ENCODE results near the gene CERK.

GRCh38 chr22:46775850-46776826 lies 38.1 kb upstream of the CERK start:
- TF ChIP-seq CTCF (conservative IDR thresholded peaks at IDR 0.05 in 1 of 2, IDR thresholded peaks at IDR 0.05 in 1 of 2; ENCODE audit: extremely low read depth in 1 of 2, insufficient read depth in 1 of 2, low read depth in 1 of 2, low read length in 2 of 2): no peak
- TF ChIP-seq EZH2 (IDR thresholded peaks at IDR 0.05; ENCODE audit: borderline replicate concordance, low read length): no peak
